ENCODE measurements around the gene SSC5D.
"Not testable (repeated sequence)": the region's sequence is repeated elsewhere in the genome, so short reads cannot be mapped to it uniquely, and the experiment has no call there.

Gene SSC5D

DNA sequence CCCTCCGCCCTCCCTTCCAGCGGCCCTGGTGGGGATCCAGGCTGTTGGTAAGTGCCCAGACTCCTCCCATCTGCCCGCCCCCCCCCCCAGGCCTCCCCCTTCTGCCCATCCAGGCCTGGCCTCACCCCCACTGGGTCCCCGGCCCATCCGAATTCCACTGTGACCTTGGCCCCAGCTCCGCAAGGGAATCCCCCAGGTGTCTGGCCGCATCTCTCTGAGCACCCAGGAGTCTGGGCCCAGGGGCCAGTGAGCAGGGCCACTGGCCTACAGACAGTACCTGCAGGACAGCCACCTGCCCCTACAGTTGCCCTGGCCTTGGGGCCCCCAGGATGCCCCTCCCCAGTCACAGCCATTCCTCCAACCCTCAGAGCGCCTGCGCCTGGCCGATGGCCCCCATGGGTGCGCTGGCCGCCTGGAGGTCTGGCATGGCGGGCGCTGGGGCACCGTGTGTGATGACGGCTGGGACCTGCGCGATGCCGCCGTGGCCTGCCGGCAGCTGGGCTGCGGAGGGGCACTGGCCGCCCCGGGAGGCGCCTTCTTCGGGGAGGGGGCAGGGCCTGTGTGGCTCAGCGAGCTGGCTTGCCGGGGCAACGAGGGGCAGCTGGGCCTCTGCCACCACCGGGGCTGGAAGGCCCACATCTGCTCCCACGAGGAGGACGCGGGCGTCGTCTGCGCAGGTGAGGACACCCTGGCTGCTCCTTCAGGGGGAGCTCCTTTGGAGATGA lies 912 bp downstream of the SSC5D start:
- DNase-seq, result no peak

DNA sequence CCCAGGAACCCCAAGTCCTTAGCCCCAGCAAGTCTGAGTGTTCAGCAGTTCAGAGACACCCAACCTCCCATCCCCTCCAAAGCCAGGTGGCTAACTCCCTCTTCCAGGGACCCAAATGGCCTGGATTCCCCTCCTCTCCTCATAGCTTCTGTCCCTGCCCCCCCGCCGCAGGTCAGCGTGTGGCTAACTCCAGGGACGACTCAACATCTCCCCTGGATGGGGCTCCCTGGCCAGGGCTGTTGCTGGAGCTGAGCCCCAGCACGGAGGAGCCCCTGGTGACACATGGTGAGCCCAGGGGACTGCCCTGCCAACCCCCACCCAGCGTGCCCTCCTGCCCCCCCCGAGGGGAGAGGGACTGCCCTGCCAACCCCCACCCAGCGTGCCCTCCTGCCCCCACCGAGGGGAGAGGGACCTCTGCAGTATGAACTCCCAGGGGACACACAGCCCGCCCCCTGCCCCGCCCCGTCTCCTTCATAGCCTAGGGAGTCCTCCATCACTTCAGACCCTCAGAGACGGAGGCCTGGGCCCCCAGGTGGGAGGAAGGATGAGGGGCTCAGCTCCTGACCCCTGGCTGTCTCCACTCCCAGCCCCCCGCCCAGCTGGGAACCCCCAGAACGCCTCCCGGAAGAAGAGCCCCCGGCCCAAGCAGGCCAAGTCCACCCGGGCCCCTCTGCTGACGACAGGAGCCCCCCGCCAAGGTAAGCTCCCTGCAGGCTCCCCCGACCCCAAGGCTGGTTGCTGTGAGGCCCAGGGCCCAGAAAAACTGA lies 1.7 kb downstream of the SSC5D start:
- no peak for DNase-seq

DNA sequence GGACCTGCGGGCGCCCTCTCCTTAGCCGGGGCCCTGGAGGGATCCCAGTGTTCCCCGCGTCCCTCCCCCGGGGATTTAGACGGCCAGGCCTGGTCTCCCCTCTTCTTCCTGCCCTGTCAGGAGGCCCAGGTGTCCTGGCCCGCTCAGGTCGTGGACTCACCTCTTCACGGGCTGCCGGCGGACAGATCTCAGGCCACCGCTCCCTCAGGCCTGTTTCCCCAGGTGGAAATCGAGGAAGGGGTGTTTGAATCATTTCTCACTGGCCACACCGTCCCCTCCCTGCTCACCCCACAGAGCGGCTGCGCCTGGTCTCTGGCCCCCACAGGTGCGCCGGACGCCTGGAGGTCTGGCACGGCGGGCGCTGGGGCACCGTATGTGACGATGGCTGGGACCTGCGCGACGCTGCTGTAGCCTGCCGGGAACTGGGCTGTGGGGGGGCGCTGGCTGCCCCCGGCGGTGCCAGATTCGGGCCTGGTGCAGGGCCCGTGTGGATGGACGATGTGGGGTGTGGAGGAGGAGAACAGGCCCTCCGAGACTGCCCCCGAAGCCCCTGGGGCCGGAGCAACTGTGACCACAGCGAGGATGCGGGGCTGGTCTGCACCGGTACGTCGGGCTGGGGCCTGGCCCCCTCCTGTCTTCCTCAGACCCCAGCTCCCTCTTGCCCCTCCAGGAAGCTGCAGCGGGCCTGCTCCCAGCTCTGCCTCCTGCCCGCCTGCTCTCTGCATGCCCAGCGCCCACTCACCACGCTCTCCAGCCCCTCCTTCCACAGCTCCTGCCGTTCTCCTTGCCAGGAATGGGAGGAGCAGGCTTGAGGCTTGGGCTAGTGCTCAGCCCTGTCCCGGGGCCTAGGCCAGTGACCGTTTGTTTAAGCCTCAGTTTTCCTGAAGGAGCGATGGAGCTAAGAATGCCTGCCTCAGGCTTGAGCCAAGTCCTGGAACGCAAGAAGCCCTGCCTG lies 2.5 kb downstream of the SSC5D start:
- no peak for DNase-seq

DNA sequence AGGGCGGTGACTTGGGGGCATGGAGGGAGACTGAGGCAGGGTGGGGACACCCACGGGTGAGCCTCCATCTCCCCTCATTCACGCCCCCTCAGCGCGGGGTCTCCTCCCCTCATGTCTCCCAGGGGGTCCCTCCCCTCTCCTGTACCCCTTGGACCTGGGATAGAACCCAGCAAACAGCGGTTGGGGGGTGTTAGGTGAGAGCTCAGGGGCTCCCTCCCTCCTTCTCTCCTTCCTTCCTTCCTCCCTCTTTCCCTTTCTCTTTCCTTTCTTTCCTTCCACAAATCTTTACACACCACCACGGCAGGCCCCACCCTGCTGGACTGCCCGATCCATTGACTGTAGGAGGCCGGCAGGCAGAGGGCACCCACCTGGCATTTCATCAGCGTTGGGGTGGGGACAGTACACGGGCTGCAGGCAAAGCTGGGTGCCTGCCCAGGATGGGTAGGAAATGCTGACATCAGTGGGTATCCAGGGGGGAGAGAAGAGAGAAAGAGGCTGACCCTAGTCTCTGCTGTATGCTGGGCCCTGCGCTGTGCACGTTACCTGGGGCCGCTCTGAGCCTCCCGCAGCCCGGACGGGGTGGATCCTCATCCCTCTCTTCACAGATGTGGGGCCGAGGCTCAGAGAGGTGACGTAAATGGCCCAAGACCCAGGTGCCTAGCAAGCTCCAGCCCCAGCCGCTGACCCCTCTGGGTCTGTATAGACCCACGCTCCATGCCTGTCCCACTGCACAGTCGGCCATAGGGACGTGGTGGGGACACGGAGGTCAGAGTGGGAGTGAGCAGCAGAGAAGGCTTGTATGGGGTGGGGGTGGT lies 3.5 kb downstream of the SSC5D start:
- no peak for DNase-seq

DNA sequence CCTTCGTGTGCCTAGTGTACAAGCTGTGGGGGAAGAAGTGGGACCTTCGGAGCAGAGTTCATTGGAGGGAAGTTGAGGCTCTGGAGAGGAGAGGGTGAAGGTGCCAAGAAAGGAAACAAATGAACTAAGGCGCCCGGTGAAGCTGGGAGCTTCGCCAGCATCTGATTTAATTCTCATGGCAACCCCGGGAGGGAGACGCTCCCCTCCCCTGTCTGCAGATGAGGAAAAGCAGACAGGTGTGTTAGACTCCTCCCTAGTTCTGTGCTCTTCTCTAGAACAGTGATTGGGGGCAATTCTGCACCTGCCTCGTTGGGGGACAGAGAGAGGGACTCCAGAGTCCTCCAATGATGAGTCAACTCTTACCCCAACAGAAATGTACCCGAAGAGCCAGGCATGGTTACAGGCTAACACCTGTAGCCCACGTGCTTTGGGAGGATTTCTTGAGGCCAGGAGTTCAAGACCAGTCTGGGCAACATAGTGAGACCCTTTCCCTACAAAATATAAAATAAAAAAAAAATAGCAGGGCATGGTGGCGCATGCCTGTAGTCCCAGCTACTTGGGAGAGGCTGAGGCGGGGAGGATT lies 4.2 kb downstream of the SSC5D start:
- no peak for DNase-seq

DNA sequence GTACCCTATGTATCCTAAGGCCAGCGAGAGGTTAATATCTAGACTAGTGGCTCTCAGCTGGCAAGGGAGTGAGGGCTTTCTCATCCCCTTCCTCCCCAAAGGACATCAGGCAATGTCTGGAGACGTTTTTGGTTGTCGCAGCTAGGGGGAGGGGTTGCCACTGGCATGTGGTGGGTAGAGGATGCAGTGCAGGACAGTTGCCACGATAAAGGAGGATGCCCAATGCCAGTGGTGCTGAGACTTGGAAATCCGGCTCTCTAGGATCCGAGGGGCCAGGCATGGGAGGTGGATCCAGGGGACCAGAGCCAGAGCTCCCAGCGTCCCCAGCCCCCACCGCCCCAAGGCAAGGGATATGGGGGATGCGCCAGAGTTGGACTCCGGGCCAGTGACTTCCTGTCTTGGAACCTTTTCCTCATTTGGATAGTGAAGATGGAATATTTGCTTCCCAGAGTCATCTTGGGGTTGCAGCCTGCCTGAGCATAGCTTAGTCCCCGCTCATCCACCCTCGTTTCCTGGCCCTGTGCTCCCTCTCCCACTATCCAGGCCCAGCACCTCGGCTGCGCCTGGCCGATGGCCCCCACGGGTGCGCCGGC lies 4.9 kb downstream of the SSC5D start:
- DNase-seq, result no peak

DNA sequence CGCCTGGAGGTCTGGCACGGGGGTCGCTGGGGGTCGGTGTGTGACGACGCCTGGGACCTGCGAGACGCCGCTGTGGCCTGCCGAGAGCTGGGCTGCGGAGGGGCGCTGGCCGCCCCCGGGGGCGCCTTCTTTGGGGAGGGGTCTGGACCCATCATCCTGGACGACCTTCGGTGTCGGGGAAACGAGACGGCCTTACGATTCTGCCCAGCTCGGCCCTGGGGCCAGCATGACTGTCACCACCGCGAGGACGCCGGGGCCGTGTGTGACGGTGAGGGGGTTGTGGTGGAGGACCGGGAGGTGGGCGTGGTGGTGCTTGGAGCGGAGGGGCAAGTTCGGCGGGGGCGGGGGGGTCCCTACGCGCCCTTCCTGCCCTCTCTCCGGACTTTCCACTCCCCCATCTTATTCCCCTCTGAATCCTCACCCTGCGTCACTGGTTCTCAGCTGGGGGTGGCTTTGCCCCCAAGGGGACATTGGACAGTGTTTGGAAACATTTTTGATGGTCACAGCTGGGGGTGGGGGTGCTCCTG lies 5.5 kb downstream of the SSC5D start:
- no peak for DNase-seq

DNA sequence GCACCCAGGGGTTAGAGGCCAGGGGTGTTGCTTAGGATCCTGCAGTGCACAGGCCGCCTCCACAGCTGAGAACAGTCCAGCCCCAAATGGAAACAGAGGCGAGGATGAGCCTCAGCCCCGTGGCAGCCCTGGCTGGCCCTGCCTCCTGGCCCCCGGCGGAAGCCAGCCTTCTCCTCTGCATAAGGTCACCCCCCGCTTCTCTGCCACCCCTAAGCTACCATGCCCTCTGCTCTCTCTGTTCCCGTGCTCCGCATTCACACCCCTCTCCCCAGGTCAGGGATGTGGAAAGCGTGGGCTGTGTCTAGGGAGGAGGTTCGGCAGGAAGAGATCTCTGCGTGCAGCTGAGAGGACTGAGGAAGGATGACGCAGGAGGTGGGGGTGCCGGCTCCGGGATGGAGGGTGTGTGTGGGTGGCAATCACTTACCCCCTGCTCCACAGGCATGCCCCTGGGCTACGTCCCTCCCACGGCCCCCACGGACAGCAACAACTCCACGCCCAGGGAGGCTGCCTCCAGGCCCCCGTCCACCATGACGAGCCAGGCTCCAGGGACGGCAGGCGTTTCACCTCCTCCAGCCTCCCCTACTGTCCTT lies 6.0 kb downstream of the SSC5D start:
- DNase-seq, result no peak

DNA sequence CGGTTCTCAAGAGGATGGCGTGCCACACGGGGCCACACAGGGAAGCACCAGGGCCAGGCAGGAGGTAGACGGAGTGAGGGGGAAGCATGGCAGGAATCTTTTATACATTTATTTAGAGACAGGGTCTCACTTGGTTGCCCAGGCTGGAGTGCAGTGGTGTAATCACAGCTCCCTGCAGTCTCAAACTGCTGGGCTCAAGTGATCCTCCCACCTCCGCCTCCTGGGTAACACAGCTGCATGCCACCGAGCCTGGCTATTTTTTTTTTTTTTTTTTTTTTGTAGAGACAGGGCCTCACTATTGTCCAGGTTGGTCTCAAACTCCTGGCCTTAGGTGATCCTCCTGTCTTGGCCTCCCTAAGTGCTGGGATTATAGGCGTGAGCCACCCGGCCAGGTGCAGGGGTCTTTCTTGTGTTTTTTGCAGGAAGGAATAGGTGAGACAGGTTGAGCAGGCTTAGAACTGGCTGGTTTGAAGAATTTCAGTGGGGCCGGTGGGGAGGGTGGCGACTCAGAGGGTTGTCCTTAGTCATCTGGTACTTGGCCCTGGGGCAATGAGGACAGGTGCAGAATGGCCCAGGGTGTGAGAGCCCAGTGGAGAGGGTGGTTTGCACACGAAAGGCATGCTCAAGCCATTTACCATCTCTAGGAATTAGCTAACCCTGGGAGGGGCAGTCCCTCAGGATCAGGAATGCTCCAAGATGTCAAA lies 7.6 kb downstream of the SSC5D start:
- DNase-seq, result no peak

DNA sequence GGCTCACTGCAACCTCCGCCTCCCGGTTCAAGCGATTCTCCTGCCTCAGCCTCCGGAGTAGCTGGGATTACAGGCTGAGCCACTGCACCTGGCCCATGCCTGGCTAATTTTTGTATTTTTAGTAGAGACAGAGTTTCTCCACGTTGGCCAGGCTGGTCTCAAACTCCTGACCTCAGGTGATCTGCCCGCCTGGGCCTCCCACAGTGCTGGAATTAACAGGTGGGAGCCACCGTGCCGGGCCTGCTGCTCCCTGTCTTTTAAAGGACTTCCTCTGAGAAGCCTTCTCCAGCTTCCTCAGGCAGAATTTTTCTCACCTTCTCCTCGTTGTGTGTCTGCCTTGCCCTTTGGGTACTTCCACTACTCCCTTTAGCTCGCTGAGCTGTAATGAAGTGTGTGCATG lies 8.6 kb downstream of the SSC5D start:
- DNase-seq, result not testable (repeated sequence)

DNA sequence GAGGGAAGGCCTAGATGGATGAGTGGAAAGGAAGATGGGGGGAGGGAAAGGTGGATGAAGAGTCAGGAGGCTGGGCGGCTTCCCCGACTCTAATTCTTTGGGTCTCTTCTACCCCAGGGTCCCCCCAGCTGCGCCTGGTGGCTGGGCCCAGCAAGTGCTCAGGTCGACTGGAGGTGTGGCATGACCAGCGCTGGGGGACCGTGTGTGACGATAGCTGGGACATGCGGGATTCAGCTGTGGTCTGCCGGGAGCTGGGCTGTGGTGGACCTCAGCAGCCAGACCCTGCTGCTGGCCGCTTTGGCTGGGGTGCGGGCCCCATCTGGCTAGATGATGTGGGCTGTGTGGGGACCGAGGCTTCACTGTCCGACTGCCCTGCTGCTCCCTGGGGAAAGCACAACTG lies 9.5 kb downstream of the SSC5D start:
- DNase-seq, result no peak

DNA sequence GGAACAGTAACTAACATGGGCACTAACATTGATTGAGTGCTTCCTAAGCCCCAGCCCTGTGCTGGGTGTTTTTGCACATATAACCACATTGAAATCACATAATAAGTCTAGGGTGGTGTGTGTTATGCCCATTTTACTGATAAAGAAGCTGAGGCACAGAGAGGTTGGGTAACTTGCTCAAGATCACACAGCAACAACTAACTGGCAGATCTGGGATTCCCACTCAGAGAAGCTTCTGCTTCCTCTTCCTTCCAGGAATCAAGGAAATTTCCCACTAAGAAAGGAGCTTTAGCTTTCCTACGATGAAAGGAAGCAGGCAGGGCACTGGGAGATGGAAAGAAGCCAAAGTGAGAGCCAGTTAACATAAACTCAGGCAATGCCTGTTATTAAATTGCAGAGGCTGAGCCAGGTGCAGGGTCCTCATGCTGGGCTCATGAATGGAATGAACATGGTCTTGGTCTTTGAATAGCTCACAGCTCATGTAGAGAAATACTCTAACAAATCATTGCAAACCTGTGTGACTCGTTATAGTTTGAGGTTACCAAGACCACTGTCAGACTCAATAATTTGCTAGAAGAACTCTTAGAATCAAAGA lies 10.1 kb downstream of the SSC5D start:
- no peak for DNase-seq

DNA sequence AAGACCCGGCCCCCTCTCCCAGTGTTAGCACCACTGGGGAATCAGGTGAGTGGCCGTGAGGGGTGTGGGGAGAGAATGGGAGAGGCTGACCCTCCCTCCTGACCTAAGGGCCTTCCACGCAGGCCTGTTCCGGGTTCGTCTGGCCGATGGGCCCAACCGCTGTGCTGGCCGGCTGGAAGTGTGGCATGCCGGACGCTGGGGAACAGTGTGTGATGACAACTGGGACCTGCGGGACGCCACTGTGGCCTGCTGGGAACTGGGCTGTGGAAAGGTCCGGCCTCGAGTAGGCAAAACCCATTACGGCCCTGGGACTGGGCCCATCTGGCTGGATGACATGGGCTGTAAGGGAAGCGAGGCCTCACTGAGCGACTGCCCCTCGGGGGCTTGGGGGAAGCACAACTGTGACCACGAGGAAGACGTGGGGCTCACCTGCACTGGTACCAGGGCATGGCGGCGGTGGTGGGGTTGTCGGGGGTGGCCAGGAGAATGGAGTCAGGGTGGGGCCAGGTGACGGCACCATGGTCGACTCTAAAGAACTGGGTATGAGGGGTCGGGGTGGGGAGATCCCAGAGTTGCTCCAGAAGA lies 12.2 kb downstream of the SSC5D start:
- DNase-seq, result no peak

DNA sequence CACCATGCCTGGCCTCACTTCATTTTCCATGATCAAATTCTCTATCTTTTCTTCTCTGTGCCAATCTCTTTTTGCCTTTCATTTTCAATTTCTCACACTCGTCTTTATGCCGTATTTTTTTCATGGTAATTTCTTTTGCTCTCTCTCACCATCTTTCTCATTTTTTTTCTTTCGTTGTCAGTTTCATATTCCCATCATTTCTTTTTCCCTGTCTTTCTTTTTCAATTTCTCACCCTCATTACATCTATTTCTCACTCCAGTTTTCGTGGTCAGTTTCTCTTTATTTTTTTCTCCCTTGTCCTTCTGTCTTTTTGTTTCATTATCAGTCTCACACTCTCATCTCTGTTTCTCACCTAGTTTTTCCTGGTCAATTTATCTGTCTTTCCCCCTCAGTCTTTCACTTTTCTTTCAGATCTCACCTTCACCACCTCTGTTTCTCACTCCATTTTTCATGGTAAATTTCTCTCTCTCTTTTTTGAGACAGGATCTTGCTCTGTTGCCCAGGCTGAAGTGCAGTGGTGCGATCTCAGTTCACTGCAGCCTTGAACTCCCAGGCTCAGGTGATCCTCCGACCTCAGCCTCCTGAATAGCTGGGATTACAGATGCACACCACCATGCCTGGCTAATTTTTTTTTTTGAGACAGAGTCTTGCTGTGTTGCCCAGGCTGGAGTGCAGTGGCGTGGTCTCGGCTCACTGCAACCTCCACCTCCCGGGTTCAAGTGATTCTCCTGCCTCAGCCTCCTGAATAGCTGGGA lies 14.1 kb downstream of the SSC5D start:
- DNase-seq, result no peak

DNA sequence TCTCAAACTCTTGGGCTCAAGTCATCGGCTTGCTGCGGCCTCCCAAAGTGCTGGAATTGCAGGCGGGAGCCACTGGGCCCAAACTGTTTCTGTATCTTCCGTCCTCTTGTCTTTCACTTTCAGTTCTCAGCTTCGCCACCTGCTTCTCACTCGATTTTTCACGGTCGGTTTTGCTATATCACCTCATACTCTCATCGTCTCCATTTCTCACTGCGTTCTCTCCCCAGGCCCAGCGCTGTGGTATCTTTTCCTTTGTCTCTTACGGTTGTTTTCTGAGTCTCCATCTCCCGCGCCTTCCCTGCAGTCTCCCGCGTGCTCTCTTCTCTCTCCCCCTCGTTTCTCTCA lies 14.9 kb downstream of the SSC5D start:
- no peak for DNase-seq

DNA sequence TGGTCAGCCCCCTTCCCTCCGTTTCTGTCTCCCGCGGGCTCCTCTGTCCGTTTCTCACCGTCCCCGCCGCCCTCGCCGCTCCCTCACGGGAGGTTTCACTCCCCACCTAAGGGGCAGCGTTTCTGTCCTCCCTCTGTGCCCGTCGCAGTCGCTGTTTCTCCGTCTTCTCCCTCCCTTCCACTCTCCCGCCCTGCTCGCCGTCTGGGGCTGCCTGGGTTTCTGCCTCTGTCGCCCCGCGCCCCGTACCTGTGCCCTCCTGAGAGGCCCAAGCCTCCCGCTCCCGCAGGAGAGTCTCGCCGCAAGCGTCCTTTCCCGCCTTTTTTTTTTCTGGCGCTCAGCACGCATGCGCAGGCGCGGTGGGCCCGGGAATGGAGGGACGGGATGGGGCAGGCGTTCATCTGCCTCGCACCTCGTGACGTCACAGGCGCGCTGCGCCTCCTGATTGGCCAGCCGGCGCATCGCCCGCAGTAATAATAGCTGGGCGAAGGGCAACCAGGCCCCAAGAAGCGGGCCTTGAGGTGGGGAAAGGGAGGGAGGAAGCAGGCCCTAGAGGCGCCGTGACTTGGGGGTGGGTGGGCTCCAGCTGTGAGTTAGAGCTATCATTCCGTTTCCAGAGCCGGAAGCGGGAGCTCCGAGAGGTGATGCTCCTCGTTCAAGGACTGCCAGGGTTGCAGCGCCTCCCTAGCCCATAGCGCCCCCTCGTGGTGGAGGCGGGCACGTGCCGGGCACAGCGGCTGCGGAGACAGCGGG lies 15.4 kb downstream of the SSC5D start:
- peak; percentile 91 to 93 for DNase-seq

DNA sequence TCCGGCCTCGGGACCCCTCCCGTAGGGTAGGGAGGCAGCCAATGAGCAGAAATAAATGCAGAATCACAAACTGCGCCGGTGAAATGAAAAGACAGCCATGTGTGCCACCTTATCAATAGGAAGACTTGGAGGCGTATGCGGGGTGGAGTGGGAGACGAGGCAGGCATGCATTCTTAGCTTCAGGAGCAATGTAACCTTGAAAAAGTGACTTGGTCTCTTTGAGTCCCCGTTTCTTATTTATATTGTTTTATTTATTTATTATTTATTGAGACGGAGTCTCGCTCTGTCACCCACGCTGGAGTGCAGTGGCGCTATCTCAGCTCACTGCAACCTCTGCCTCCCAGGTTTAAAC lies 16.0 kb downstream of the SSC5D start:
- no peak for DNase-seq

DNA sequence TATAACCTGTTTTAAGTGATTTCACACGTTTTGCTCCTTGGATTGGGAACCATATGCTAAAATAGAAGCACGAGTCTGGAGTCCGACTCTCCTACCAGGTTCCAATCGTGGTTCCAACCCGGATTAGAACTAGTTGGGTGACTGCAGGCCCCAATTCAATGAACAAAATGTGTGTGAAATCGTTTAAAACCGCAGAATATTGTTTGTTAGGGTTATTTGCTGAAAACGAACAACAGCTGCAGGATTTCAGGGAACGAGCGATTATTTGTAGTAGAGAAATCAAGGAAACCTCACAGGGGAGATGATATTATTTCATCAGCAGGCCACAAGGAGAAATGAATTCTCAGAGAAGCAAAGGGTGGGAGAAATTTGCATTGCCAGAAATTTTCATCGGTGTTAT lies 16.7 kb downstream of the SSC5D start:
- DNase-seq, result no peak
